Measurements from ENCODE around the gene GDAP2. TPM values are rescaled to one million over a fixed set of nuclear protein-coding genes. Genes with fewer than 3 reads are reported as not detected.

The GDAP2 gene
- total RNA-seq, 1 experiment from 2014 or later = 38.1 TPM

GRCh38 chr1:117911051-117911450 is 18.4 kb downstream of the GDAP2 start:
- Histone ChIP-seq H3K4me3 (no peak overlapping the region), H3K27me3 (ENCODE audit: insufficient read depth, low read depth) (no peaks in the 10 kb centered on the region), H4K20me1 (ENCODE audit: insufficient read depth) (peaks cover 3% of the 10 kb centered on the region; the same call in 1 of the 2 replicates), H3K9me3 (ENCODE audit: insufficient read depth, low read depth) (no peaks in the 10 kb centered on the region), H3K9me2 (ENCODE audit: insufficient read depth) (no peaks in the 10 kb centered on the region), H3K4me2 (no peak overlapping the region), H3K79me2 (ENCODE audit: low read depth) (no peaks in the 10 kb centered on the region), H3F3A (ENCODE audit: insufficient read depth, low read depth) (no peaks in the 10 kb centered on the region), H3K4me1 (replicated peaks; ENCODE audit: insufficient read depth) (no peaks in the 10 kb centered on the region), H2AFZ (no peak overlapping the region), H3K27ac (no peak overlapping the region), H3K36me3 (ENCODE audit: low read depth) (peaks cover 42% of the 10 kb centered on the region)
- intact Hi-C loops (cut with micrococcal nuclease; ENCODE audit: unreplicated experiment) = no loop called here
- CTCF ChIA-PET = no interaction called here
- no TSS peak for BruUV-seq (replicated peaks)
- POLR2A ChIA-PET (ENCODE audit: unreplicated experiment) = no interaction called here
- DNase-seq = no peak
- TF ChIP-seq EZH2 (IDR thresholded peaks at IDR 0.05; ENCODE audit: low read depth) (no peak), CTCF (conservative IDR thresholded peaks at IDR 0.05) (no peak)

- TF ChIP-seq CTCF (conservative IDR thresholded peaks at IDR 0.05) (no peak), EZH2 (IDR thresholded peaks at IDR 0.05; ENCODE audit: low read depth) (no peak)
- Histone ChIP-seq H3K79me2 (ENCODE audit: low read depth) (no peaks in the 10 kb centered on the region), H3K4me1 (replicated peaks; ENCODE audit: insufficient read depth) (no peaks in the 10 kb centered on the region), H4K20me1 (ENCODE audit: insufficient read depth) (peaks cover 6% of the 10 kb centered on the region; the same call in 1 of the 2 replicates), H3K9me3 (ENCODE audit: insufficient read depth, low read depth) (no peaks in the 10 kb centered on the region), H3K9me2 (ENCODE audit: insufficient read depth) (no peaks in the 10 kb centered on the region), H2AFZ (no peak overlapping the region), H3F3A (ENCODE audit: insufficient read depth, low read depth) (no peaks in the 10 kb centered on the region), H3K27me3 (ENCODE audit: insufficient read depth, low read depth) (no peaks in the 10 kb centered on the region), H3K36me3 (ENCODE audit: low read depth) (peaks cover 42% of the 10 kb centered on the region), H3K4me3 (no peak overlapping the region), H3K4me2 (no peak overlapping the region), H3K27ac (no peak overlapping the region)
- POLR2A ChIA-PET (ENCODE audit: unreplicated experiment) = no interaction called here
- DNase-seq = no peak
- CTCF ChIA-PET = interaction anchor here (0.5 kb wide), 1 partner anchor 147 kb away, joined by 3 read pairs; no protein-coding TSS in a partner anchor
- BruUV-seq (replicated peaks) = no TSS peak
- intact Hi-C loops (cut with micrococcal nuclease; ENCODE audit: unreplicated experiment) = no loop called here
Measured at GRCh38 chr1:117905019-117905418, 24.4 kb downstream of the GDAP2 start.

- H3K27ac ChIP-seq = no peak overlapping the region
- peaks cover 6% of the 10 kb centered on the region; the same call in 1 of the 2 replicates for H4K20me1 ChIP-seq (ENCODE audit: insufficient read depth)
- POLR2A ChIA-PET (ENCODE audit: unreplicated experiment) = no interaction called here
- no peak overlapping the region for H3K4me2 ChIP-seq
- no peak overlapping the region for H2AFZ ChIP-seq
- H3K27me3 ChIP-seq (ENCODE audit: insufficient read depth, low read depth) = no peaks in the 10 kb centered on the region
- H3F3A ChIP-seq (ENCODE audit: insufficient read depth, low read depth) = no peaks in the 10 kb centered on the region
- no peak for TF ChIP-seq CTCF (conservative IDR thresholded peaks at IDR 0.05)
- no peak for TF ChIP-seq EZH2 (IDR thresholded peaks at IDR 0.05; ENCODE audit: low read depth)
- no peak overlapping the region for H3K4me3 ChIP-seq
- peaks cover 42% of the 10 kb centered on the region for H3K36me3 ChIP-seq (ENCODE audit: low read depth)
- no peaks in the 10 kb centered on the region for H3K79me2 ChIP-seq (ENCODE audit: low read depth)
- no peaks in the 10 kb centered on the region for H3K4me1 ChIP-seq (replicated peaks; ENCODE audit: insufficient read depth)
- no peaks in the 10 kb centered on the region for H3K9me2 ChIP-seq (ENCODE audit: insufficient read depth)
- CTCF ChIA-PET = no interaction called here
- intact Hi-C loops (cut with micrococcal nuclease; ENCODE audit: unreplicated experiment) = no loop called here
- H3K9me3 ChIP-seq (ENCODE audit: insufficient read depth, low read depth) = no peaks in the 10 kb centered on the region
- DNase-seq = no peak
- no TSS peak for BruUV-seq (replicated peaks)
Measured at GRCh38 chr1:117904485-117904884, 24.9 kb downstream of the GDAP2 start.
